Nephron (organoid): ENCODE data around the gene ARL8A.

Experiments used
- H3K27ac Mint-ChIP-seq, 3 experiments: 2 replicates each; pipeline ENCODE4 v1.8.0; 2020; ENCODE audit warnings: mixed read lengths in 3 of 3, mild to moderate bottlenecking in 2 of 3, moderate library complexity in 1 of 3
- H3K27me3 Mint-ChIP-seq: 2 replicates; pipeline ENCODE4 v1.8.0; 2021; ENCODE audit warnings: low read depth, mild to moderate bottlenecking, moderate library complexity, mixed read lengths
- H3K36me3 Mint-ChIP-seq: 2 replicates; pipeline ENCODE4 v1.8.0; 2020; ENCODE audit warnings: low read depth, mixed read lengths
- H3K4me1 Mint-ChIP-seq: 2 replicates; pipeline ENCODE4 v1.8.0; 2020; ENCODE audit warnings: mixed read lengths
- H3K4me3 Mint-ChIP-seq, 3 experiments: 2 replicates each; pipeline ENCODE4 v1.8.0; 2020; ENCODE audit warnings: mild to moderate bottlenecking in 3 of 3, mixed read lengths in 3 of 3, moderate library complexity in 2 of 3
- H3K9me3 Mint-ChIP-seq: 2 replicates; pipeline ENCODE4 v1.8.0; 2020; ENCODE audit warnings: mixed read lengths
- TF ChIP-seq, protein P1 (sequence below), 3 experiments: fragments of 200-600 bp; sonication (generic); IDR thresholded peaks; one replicate each; pipeline ENCODE4 v1.5.0; 2021; ENCODE audit warnings: antibody characterized with exemption in 3 of 3; ENCODE audit not compliant: unreplicated experiment in 3 of 3

The ARL8A gene

DNA sequence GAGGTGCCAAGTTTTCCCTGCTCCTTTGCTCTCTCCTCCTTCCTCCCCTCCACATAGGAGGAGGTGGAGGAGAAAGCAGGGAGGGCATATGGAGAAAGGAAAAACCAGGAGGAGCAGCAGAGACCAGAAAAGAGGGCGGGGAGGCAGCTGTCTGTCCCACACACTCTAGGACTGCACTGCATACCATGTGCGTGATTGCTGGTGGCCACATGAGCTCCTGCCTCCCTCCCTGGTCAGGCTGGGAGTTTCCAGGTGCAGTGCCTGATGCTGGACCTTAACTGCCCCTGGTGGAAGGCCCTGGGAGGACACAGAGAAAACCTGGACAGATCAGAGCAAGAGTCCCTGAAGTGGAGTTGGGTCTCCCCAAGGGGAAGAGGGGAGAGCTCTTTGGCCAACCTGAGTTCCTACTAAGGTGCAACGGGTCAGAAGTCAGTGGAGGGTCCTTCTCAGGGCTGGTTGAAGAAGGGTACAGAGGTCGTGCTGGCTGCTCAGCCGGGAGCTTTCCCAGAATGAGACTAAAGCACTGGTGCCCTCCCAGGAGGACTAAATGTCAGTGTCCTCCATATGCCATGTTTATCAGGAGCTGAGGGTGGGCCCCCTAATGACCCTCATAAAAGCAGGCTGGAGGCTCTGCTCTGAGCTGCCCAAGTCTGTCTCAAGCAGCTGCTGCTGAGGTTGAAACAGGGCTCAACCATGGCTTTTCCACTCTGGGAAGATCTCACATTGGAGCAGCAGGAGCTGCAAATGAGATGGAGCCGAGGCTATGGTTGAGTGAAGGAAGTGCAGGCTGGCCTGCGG is 45.6 kb upstream of the ARL8A start:
- Mint-ChIP-seq H3K9me3 (peaks cover 3% of the 10 kb centered on the region), H3K36me3 (no peaks in the 10 kb centered on the region), H3K27me3 (peaks cover 36% of the 10 kb centered on the region), H3K27ac (peak overlapping the region in 1 of 3 experiments; percentile 22), H3K4me3 (no peak overlapping the region), H3K4me1 (peaks cover 12% of the 10 kb centered on the region)
- TF ChIP-seq, protein P1, sequence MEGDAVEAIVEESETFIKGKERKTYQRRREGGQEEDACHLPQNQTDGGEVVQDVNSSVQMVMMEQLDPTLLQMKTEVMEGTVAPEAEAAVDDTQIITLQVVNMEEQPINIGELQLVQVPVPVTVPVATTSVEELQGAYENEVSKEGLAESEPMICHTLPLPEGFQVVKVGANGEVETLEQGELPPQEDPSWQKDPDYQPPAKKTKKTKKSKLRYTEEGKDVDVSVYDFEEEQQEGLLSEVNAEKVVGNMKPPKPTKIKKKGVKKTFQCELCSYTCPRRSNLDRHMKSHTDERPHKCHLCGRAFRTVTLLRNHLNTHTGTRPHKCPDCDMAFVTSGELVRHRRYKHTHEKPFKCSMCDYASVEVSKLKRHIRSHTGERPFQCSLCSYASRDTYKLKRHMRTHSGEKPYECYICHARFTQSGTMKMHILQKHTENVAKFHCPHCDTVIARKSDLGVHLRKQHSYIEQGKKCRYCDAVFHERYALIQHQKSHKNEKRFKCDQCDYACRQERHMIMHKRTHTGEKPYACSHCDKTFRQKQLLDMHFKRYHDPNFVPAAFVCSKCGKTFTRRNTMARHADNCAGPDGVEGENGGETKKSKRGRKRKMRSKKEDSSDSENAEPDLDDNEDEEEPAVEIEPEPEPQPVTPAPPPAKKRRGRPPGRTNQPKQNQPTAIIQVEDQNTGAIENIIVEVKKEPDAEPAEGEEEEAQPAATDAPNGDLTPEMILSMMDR (IDR thresholded peaks at IDR 0.05; ENCODE audit: unreplicated experiment in 3 of 3), result peak in 1 of 3 experiments; percentile 20

DNA sequence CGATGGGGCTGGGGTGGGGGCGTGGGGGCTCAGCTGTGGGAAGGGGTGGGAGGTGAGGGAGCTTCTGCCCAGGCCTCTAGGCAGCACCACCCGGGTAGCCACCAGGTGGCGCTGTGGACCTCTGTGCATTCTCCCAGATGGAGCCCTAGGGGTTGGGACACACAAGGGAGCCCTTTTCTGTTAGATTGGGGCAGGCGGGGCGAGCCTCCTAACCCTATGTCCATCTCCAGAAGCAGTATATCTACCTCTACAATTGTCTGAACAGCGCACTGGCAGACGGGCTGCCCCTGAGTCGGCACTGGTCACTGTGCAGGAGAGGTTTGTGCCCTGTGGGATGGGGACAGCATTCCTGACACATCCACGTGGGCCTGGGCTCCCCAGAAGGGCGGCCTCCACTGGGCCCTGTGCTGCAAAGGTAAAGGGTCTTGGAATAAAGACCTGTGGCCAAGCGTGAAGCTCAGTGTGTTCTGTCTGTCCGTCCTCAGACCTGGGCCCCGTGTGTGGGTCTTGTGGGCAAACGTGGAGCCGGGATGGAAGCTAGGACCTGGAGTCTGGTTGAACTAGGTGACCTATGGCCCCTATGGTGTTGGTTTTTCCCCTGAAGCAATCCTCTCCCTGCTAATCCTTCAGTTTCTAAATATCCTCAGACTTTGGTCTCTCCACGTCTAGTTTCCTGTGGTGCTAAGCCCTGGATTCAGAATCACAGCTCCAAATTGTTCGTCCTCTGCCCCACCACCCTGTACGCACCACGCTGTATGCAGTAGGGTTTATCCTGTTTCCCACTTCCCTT is 44.7 kb upstream of the ARL8A start:
- Mint-ChIP-seq H3K36me3 (no peaks in the 10 kb centered on the region), H3K4me3 (no peak overlapping the region), H3K4me1 (peaks cover 12% of the 10 kb centered on the region), H3K9me3 (peaks cover 3% of the 10 kb centered on the region), H3K27ac (peak overlapping the region in 1 of 3 experiments; percentile 22), H3K27me3 (peaks cover 34% of the 10 kb centered on the region)
- TF ChIP-seq, protein P1 (IDR thresholded peaks at IDR 0.05; ENCODE audit: unreplicated experiment in 3 of 3), result peak; percentile 74 to 87 (median 79)

DNA sequence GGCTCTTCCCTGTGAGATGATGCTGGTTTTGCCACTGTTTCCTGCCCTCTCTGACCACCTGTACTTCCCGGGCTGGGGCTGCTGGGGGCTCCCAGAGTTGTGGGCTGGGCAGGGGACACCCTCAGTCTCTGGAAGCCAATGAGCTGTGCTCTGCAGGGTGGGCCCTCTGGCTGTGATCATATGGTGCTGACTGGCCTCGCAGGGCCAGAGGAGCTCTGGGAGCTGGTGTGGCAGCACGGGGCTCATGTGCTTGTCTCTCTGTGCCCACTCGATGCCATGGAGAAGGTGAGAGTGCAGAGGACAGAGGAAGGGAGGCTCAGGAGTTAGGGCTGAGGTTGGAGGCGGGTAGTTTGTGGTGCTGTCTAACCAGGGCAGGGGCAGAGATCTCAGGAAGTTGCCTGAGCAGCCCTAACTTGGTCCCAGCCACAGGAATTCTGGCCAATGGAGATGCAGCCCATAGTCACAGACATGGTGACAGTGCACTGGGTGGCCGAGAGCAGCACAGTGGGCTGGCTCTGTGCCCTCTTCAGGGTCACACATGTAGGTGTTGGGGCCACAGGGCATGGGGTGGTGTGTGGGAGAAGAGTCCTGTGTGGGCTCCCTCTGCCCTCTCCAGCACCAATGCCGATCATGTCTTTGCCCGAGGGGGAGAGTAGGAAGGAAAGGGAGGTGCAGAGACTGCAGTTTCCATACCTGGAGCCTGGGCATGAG is 43.3 kb upstream of the ARL8A start:
- no peaks in the 10 kb centered on the region for H3K36me3 Mint-ChIP-seq
- H3K9me3 Mint-ChIP-seq, result peaks cover 3% of the 10 kb centered on the region
- TF ChIP-seq, protein P1 (IDR thresholded peaks at IDR 0.05; ENCODE audit: unreplicated experiment in 3 of 3), result no peak
- H3K4me1 Mint-ChIP-seq, result peaks cover 7% of the 10 kb centered on the region
- no peak overlapping the region for H3K4me3 Mint-ChIP-seq
- H3K27me3 Mint-ChIP-seq, result peaks cover 31% of the 10 kb centered on the region
- no peak overlapping the region for H3K27ac Mint-ChIP-seq

DNA sequence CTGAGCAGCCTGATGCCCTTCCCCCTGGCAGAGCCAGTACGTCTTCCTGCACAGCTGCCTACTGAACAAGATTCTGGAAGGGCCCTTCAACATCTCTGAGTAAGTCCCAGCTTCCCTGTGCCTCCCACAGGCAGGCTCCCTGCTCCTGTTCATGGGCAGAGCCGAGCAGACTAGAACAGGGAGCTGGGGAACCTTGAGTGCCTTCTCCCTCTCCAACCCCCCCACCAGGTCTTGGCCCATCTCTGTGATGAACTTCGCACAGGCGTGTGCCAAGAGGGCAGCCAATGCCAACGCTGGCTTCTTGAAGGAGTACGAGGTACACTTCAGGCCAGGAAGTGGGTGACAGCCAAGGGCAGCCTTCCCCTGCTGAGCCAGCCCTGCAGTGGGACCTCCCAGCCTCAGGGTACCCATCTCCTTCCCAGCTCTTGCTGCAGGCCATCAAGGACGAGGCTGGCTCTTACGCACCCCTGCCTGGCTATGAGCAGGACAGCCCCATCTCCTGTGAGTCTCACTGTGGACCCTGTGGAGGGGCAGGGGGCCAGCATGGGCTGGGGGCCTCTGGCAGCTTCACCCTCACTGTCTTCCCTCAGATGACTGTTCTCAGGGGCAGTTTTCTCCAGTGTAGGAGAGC is 42.6 kb upstream of the ARL8A start:
- peaks cover 3% of the 10 kb centered on the region for H3K9me3 Mint-ChIP-seq
- peaks cover 7% of the 10 kb centered on the region for H3K4me1 Mint-ChIP-seq
- no peak overlapping the region for H3K27ac Mint-ChIP-seq
- H3K36me3 Mint-ChIP-seq, result no peaks in the 10 kb centered on the region
- TF ChIP-seq, protein P1 (IDR thresholded peaks at IDR 0.05; ENCODE audit: unreplicated experiment in 3 of 3), result no peak
- no peak overlapping the region for H3K4me3 Mint-ChIP-seq
- peaks cover 26% of the 10 kb centered on the region for H3K27me3 Mint-ChIP-seq

DNA sequence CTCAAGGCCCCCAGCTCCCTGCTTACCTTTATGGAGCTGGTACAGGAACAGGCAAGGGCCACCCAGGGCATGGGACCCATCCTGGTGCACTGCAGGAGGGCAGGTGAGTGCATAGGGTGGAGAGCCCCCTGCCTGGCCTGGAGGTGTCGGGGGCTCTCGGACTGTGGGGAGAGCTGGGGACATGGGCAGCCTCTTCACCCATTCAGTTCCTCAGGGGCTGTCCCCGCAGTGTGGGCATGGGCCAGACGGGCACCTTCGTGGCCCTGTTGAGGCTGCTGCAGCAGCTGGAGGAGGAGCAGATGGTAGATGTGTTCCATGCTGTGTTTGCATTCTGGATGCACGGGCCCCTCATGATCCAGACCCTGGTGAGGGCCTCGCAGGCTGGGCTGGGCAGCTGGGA is 41.8 kb upstream of the ARL8A start:
- H3K36me3 Mint-ChIP-seq, result no peaks in the 10 kb centered on the region
- peaks cover 31% of the 10 kb centered on the region for H3K27me3 Mint-ChIP-seq
- TF ChIP-seq, protein P1 (IDR thresholded peaks at IDR 0.05; ENCODE audit: unreplicated experiment in 3 of 3), result no peak
- no peak overlapping the region for H3K27ac Mint-ChIP-seq
- H3K4me1 Mint-ChIP-seq, result peaks cover 7% of the 10 kb centered on the region
- H3K4me3 Mint-ChIP-seq, result no peak overlapping the region
- H3K9me3 Mint-ChIP-seq, result peaks cover 3% of the 10 kb centered on the region
